SU-DHL-6 (cell line): ENCODE data around the gene CFAP58.

ENCODE experiments used
- EZH2phosphoT487 ChIP-seq: fragments of 200-600 bp; sonication (generic), shearing (Covaris generic); conservative IDR thresholded peaks from 2 replicates; pipeline ENCODE4 v1.6.1; 2018; ENCODE audit warnings: mild to moderate bottlenecking, antibody characterized with exemption, low read length, moderate library complexity, mixed read lengths
- TF ChIP-seq, protein P1 (sequence below): fragments of 200-600 bp; sonication (generic); IDR thresholded peaks from one replicate; pipeline ENCODE4 v1.5.1; 2017; ENCODE audit warnings: antibody characterized with exemption, mild to moderate bottlenecking, low read length, moderate library complexity; ENCODE audit not compliant: insufficient read depth, poor library complexity, severe bottlenecking

DNA sequence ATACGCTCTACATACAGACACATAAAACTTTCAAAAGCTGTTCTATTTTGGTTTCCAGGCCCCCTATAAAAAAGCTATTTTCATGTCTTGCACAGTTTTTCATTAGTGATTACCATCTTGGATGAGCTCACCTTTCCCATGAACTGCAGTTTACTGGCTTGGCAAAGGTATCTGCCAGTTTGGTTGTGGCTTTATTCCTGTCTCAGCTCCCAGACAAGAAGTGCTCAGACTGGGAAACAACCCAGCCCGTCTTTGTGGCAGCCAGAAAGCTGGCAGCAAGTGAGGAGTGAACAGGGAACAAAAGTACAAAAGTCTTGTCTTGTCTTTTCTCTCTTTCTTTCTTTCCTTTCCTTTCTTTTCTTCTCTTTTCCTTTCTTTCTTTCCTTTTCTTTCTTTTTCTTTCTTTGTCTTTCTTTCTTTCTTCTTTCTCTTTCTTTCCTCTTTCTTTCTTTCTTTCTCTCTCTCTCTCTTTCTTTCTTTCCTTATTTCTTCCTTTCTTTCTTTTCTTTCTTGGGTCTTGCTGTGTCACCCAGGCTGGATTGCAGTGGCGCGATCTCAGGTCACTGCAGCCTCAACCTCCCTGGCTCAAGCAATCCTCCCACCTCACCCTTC, 138.8 kb downstream of the CFAP58 start:
- TF ChIP-seq, protein P1, sequence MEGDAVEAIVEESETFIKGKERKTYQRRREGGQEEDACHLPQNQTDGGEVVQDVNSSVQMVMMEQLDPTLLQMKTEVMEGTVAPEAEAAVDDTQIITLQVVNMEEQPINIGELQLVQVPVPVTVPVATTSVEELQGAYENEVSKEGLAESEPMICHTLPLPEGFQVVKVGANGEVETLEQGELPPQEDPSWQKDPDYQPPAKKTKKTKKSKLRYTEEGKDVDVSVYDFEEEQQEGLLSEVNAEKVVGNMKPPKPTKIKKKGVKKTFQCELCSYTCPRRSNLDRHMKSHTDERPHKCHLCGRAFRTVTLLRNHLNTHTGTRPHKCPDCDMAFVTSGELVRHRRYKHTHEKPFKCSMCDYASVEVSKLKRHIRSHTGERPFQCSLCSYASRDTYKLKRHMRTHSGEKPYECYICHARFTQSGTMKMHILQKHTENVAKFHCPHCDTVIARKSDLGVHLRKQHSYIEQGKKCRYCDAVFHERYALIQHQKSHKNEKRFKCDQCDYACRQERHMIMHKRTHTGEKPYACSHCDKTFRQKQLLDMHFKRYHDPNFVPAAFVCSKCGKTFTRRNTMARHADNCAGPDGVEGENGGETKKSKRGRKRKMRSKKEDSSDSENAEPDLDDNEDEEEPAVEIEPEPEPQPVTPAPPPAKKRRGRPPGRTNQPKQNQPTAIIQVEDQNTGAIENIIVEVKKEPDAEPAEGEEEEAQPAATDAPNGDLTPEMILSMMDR: no peak
- TF ChIP-seq EZH2phosphoT487: no peak
